GM21619 (cell line): ENCODE measurements around the gene ZFAND2B.

Source experiments
- ATAC-seq: cut with Tn5 transposase; IDR thresholded peaks from one replicate; pipeline ENCODE4 v1.9.1; 2021; ENCODE audit not compliant: unreplicated experiment

ZFAND2B gene

DNA sequence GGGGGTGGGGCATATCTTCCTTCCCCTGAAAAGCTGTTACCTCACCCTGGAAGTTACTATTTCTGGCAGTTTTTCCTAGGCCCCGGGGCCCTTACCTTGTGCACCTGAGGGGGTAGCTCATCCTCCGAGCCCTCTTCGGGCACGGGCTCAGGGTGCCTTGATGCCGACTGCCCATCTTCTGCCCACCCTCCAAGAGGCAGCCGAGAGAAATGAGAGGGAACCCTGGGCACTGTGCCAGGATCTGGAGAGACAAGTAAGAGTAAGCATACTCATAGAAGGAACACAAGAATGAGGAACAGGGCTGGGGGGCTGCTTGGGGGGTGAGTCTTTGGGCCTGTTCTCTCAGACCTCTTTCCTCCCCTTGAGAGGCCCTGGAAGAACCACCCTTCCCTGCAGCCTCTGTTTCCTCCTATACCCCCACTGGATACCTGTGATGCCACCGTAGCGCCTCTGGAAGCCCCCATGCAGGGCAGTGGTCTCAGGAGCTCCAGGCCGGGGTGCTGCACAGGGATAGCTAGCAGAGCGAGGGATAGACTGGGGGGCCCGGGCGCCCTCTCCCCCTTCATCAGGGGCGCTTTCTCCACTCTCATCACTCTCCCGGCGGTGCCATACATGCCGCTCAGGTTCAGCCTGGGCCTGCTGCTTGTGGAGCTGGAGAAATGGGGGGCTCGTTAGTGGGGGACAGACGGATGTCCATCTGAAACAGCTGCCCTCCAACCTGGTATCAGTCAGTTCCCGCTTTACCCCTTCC is 14.2 kb downstream of the ZFAND2B start:
- ATAC-seq: no peak

DNA sequence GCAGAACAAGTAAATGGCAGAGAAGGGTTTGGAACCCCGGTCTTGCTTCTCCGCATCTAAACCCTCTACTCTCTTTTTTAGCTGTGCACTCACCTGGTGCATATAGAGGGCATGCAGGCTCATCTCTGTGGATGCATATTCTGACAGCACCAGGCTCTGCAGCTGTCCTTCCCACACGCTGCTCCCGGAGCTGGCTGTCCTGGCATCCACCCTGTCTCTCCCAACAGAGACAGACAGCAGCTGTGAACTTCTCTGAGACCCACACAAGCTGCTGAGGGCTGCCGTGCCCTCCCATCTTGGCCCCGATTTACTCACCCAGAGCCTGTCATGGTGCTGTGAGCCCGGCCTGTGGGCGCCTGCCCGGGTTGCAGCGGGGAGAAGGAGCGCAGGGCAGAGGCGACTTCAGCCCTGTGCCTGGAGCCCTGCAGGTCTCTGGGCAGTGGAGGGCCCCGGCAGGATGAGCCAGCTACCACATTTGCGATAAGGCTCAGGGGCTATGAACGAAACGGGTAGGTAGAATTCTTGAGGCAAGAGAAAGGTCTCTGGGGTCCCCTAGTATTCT is 15.5 kb downstream of the ZFAND2B start:
- no peak for ATAC-seq

DNA sequence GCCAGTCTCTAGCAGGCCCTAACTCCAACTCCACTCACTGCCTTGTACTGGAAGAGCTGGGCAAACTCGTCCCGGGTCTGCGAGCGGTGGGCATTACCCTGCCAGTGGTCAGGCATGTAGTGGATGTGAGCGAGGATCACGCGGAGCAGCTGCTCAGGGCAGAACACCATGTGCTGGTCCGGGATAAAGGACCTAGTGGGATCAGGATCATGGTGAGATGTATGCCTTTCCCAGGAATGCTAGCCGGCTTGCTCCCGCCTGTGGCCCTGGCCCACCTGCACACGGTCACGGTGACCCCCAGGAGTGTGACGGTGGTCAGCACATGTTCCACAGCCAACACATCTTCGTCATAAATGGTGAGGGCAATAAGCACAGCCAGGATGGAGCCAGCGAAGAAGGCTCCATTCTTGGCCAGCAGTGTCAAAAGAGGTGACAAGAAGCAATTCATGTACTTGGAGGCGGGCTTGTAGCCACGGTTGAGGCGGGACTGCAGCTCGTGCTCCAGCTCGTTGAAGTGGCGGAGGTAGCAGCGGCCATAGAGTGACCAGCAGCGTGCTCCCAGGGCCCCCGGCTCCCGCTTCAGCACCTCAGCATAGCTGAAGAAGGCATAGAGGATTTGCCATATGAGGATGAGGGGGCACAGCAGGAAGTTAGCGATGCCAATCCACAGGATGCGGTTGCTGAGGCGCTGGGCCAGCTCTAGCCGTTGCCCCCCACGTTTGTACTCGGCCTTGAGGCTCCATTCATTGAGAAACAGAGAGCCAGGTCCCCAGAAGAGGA is 17.4 kb downstream of the ZFAND2B start:
- no peak for ATAC-seq

DNA sequence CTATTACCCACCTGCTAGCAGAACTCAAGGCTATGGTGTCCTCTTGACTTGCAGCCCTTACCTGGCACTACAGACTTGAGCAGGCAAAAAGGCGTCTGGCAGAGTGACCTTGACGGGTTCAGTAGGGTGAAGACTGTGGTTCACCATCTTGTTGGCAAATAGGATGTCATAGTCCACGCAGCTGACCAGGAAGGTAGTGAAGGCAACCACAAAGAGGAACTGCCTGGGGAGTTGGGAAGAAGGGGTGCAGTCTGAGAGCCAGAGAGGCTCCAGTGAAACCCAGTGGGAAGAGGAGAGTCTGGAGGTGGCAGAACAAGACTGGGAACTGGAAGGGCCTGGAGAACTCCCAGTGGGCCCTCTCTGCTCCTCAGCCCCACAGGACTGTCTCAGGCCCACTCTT is 18.8 kb downstream of the ZFAND2B start:
- ATAC-seq: no peak

DNA sequence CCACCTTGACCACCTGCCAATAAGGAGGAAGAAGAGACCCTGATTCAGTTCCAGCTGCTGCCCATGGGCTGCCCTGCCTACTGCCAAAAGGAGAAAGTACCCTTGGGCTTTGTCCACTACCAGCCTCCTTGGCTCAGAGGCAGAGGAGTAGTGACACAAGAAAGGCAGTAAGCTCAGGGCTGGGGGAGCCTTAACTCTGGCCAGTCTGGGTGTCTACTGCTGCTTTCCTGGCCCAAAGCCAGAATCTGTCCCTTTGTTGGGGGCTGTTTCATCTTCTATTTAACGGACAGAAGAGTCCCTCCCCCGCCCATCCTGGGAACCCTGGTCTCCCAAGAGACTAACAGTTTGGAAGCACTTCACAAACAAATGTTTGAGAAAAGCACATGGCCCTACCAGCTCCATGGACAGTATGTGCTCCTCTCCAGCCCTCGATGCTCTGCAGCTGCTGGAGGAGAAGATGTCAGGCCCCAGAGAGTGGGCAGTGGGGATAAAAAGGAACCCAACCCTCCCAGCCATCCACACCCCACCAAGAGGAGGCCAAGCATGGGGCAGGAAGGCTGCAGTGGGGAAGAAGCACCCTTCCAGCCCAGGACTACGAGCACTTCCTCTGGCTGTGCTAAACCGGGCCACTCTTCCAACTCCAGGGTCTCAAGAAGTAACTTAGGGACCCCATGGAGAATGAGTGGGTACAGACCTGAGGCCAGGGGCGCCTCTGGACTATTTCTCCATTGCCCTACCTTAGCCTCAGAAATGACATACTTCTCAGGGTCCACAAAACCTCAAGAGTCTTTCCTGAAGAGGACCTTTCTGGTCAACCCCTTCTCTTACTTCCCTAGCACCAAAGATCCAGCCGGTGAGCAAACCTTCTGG is 21.7 kb downstream of the ZFAND2B start:
- no peak for ATAC-seq

DNA sequence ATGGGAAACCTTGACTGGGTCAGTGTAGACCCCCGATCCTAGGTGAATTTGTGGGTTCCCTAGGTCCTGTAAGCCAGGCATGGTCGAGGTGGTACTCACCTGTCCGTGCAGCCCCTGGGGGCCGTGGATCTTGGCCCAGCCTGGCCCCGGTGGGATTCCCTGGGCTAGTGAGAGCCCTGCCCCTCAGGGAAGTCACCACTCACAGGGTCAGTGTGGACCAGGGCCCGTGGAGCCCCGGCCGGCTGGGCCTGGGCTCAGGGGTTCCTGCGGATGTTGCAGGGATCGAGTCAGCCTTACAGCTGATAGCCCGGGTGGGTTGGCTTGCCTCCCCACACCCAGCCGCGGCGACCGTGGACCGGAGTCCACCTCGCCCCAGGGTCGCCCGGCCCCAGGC is 22.3 kb downstream of the ZFAND2B start:
- no peak for ATAC-seq

DNA sequence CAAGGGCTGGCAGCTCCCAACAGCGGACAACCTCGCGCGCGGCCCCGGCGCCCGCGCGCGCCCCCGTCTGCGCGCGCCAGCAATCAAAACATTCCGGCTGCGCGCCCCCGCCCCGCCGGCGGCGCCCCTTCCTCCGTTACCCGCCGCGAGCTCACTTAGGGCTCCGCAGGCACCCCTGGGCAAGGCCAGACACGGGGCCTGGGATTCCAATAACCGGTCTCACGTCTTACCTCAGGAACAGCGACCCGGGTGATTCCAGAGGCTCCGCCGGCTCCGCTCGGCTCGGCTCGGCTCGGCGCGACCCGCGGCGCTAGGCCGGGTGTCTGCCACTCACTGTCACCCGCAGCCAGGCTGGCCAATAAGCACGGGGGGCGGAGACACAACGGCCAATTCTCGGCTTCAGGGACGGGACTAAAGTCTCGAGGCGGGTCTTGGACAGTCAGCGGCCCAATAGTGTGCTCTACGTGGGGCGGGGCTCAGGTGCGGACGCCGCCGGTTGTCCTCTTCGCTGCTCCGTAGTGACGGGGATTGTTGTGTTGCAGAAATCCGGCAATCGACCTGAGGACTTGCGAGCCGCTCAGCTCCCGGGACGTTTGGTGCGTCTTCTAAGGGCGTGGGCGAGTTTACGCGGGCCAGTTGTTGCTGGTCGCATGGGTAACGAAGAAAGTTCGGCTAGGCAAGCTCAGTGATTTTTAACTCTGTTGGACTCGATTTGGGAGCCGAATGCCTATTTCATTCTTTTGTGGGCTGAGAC is 22.9 kb downstream of the ZFAND2B start, which contains the start of the genes ANKZF1 and ATG9A:
TSS of gene ANKZF1 (plus strand) at position 502 of the 754 bp plus-strand sequence. CDS start 452 bp downstream, outside the sequence.
TSS of gene ATG9A (minus strand) at position 332 of the 754 bp plus-strand sequence. CDS start 1,612 bp downstream, outside the sequence.
- ATAC-seq: peak; percentile 95

DNA sequence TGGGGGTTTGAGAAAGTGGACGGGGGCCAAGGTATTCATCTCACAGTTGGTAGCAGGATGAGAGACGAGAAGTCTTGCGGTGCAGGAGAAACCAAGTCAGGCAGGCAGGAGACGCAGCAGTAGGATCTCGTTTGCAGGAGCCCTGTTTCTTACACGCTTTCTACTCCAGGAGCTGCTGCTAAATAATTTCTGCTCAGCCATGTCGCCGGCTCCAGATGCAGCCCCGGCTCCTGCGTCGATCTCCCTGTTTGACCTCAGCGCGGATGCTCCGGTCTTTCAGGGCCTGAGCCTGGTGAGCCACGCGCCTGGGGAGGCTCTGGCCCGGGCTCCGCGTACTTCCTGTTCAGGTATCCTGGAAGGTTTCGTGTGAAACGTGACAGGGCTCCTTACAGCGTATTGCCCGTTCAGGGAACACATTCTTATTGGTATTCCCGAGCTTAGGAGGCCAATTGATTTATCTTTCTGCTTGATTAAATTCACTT is 23.5 kb downstream of the ZFAND2B start:
- no peak for ATAC-seq

DNA sequence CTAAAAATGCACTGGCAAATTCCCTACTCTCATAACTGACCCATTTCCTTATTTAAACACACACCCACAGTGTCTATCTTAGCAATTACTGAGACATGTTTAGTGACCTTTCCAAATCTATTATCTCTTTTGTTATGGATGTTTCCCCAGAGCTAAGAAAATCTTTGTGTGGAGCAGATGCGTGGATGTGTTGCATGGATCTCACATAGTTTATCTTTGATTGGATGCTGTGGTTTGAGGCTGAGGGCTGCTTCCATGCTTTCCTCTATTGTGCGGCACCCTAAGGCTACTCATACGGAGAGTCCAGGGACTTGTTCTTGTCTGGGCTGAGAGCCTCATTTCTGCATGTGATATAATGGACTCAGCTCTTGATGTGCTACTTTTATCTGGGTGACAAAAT is 27.7 kb downstream of the ZFAND2B start:
- no peak for ATAC-seq

DNA sequence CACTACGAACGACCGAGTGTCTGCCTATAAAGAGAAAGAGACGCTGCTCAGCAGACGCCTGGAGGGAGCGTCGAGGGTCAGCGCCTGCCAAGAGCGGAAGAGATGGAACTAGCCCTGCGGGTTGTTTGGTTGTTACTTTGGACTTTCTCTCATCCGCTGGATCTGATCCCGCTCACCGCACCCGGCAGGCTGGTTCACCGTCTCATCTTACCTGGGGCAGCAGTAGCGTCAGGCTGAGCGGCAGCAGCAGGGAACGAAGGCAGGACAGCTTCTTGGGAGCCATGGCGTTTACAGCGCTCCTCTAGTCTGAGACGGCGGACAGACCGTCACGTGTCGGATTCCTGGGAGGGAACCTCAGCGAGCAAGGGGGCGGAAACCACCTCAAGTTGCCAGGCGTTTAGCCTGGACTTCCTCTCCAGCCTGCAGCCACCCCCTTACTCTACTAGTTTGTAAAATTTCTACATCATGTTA is 36.7 kb downstream of the ZFAND2B start:
- ATAC-seq: no peak

DNA sequence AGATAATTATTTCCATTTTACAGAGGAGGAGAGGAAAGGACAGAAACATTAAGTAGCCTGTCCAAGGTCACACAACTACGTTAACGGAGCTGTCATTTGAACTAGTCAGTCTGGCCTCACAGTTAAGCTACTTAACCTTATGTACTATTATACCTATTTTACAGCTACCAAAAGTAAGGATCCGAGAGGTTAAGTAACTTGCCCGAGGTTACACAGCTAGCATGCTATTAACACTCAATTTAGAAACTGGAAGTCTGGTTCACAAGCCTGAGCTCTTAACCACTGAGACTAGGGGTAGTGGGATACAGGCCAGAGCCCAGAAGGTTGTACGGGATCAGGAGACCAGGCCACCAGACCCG is 38.2 kb downstream of the ZFAND2B start:
- ATAC-seq: no peak

DNA sequence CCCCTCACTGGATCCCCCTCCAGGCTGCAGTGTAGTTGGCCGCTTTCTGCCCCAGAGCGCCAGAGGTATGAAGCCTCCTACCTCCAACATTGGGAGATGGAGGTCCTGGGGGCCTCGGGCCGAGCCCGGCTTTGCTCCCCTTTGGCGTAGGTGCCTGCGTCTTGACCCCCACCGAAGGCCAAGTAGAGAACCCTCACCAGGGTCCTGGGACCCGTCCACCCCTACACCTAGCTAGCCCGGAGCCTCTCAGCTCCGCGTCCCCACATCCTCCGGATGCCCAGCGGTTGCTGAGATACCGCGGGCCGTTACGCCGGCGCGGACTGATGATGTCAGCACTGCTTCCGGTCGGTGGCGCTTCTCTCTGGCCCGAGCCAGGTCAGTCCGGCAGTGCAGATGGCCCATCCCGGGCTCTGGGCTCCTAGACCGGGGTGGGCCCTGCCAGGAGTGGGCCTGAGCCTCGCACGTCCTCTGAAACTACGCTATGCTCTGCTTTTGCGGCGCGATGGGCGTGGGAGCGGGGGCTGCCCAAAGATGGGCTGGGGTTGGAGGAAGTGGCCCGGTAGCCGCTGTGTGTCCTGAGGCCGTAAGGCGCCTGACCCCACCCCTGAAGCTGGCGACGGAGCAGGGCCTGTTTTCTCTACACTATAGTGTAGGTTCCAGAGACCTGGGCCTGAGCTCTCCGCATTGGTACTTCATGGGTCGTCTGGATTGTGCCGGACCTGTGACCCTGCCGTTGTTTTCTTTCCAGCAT is 38.7 kb downstream of the ZFAND2B start, which contains the start of the genes GLB1L and STK16:
TSS of gene GLB1L (minus strand) at position 297 of the 751 bp plus-strand sequence. CDS start 1,871 bp downstream, outside the sequence.
TSS of gene STK16 (plus strand) at position 332 of the 751 bp plus-strand sequence. CDS start 521 bp downstream, outside the sequence.
- peak; percentile 58 for ATAC-seq

DNA sequence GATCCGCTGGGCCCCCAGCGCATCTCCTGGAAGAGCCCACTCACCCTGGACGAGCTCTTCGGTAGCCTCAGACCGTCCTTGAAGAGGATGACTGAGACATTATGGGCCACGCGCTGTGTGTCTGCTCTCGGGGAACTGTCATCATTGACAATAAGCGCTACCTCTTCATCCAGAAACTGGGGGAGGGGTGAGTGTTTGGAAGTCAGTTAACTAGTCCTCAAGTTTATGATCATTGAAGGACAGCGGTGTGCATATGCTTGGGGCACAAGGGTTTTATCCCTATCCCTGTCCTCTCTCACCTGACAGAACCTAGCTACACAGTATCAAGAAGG is 39.3 kb downstream of the ZFAND2B start:
- no peak for ATAC-seq

DNA sequence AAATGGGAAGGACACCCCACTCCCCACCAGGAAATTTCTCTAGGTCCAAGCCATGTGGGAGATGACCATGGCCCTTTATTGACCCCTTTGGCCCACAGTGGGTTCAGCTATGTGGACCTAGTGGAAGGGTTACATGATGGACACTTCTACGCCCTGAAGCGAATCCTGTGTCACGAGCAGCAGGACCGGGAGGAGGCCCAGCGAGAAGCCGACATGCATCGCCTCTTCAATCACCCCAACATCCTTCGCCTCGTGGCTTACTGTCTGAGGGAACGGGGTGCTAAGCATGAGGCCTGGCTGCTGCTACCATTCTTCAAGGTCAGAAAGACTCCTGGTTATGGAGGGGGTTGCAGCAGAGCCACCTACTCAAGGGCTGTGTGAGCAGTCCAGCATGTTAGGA is 40.0 kb downstream of the ZFAND2B start:
- no peak for ATAC-seq

DNA sequence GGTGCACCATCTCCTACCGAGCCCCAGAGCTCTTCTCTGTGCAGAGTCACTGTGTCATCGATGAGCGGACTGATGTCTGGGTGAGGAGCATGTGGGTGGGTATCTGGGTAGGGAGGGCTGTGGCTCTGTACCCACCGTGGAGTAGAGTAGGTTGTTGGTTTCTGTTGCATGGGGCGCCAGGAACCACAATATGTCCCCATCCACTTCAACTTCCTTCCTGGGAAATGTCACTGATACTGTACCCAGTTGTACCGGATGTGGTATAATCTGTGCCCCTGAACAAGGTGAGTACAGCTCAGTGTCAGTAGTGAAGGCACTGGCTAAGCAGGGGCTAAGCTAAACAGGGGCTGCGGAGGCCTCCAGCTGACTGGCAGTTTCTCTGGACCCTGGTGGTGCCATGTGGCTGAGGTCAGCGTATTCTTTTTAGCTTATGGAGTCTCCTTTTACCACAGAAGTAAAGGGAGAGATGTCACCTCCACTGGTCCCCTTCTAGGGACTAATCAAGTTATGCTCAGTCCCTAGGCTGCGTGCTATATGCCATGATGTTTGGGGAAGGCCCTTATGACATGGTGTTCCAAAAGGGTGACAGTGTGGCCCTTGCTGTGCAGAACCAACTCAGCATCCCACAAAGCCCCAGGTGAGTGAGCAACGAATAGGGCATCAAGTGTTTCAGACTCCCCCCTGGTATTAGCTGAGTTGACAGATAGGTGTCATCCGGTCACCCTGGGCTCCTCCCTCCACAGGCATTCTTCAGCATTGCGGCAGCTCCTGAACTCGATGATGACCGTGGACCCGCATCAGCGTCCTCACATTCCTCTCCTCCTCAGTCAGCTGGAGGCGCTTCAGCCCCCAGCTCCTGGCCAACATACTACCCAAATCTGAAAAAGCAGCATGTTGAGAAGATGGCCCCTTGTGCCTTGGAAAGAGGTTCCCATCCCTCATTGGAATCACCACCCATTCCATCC is 41.4 kb downstream of the ZFAND2B start:
- ATAC-seq: no peak

DNA sequence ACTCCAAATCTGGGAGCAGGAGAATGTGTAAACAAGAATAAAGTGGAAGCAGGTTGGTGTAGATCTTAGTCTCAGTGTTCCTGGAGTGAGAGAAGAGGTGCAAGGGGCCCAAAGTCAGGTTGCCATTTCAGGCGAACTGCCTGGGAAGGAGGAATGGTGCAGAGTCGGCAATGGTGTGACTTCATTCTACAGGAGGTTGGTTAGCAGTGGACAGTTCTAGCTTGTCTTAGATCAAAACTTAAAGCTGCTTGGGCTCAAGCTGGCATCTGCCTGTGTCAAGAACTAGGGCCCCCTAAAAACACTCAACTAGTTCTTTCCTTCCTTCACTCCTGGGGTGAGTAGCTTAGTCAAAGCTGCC is 42.2 kb downstream of the ZFAND2B start:
- no peak for ATAC-seq

DNA sequence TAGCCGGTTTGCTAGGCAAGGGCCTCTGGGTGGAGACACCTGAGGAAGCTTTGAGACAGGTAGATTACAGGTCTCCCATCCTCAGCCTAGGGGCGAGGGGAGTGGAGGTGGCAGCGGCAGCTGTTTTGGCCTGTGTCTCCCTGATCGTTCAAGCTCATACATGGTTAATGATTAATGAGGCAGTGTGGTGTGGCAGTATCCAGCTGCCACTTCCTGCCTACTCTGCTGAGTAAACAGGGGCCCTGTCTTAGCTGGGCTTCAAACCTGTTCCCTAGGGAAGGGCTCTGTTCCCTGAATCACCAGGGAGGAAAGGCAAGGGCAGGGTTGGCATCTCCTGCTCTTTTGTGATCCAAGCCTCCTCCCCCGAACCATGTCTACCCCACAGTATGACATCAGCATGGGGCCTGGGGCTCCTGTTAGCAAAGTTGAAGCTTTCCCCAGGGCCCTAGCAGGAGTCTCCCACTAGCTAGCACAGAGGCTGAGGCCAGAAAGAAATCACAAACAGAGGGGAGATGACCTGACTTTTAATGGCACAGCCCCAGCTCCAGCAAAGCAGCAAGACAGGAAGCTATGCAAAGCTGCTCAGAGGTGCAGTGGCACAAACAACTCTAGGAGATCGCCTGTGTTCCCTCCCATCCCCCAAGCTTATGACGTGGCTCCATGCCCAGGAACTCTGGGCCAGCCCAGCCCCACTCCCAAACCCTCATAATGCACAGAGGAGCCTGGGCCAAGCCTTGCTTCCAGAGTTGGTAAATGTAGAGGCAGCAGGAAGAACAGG is 42.8 kb downstream of the ZFAND2B start:
- ATAC-seq: peak; percentile 42
